Activated CD4-positive, alpha-beta T cell treated with anti-CD3 and anti-CD28 coated beads, Interleukin-2, amount 50 U/mL, for 24 hours (primary cell): ENCODE data around the gene CHEK2.
"Not testable (repeated sequence)": the region's sequence is repeated elsewhere in the genome, so short reads cannot be mapped to it uniquely, and the experiment has no call there.

Source experiments
- DNase-seq, 2 donors: peaks; one replicate each; pipeline ENCODE4 v3.0.0-alpha.2; 2020; ENCODE audit warnings: low read depth in 1 of 2, low spot score in 1 of 2

Gene CHEK2

DNA sequence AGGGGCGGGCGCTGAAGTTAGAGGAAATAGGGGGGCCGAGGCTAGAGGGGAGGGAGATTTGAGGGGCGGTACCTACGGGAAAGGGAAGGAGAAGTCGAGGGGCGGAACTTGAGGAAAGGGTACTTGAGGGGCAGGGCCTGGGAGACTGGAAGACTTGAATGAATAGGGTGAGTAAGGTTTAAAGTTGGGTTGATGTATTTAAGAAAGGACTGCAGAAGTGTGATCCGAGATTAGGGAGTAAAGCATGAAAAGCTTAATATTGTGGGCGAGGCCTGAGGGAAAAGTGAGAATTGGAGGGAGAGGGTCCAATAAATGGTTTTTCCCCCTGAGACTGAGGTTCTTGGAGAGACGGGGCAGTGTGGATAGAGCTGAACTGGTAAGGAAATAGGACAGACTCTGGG, 942 bp upstream of the CHEK2 start:
- DNase-seq = no peak

DNA sequence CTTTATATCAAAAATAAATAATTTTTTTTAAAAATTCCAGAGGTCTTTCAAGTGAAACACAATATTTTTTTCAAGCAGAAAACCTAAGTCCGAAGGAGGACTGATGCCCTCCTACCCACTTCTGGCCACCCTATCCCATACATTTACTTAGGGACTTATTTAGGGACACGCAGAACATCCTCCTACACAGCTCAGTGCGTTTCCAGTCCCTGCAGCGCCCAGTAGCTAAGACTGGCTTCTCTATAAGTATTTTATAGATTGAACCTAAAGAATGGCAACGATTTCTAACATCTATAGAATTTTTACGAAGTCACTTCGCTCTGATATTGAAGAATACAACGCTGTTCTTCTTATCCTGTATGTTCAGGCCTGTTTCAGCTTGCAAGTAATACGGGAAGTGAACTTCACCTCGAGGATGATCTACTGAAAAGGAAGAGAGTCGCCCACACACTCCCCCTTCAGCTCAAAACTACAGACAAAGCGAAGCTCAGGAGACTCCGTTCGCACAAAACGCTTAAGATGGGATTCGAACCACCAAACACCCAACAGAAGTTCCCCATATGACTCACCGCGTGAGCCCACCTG, 328 bp downstream of the CHEK2 start:
- DNase-seq = no peak

GRCh38 chr22:28738876-28739275, 2.7 kb downstream of the CHEK2 start:
- not testable (repeated sequence) for DNase-seq

DNA sequence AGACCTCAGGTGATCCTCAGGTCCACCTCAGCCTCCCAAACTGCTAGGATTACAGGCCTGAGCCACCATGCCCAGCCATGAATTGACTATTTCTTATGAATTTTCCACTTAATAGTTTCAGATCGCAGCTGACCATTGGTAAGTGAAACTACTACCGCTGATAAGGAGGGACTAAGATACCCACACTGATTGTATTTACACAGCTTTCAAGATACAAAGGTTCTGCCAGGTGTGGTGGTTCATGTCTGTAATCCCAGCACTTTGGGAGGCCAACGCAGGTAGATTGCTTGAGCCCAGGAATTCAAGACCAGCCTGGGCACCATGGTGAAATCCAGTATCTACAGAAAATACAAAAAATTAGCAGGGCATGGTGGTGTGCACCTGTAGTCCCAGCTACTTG, 3.9 kb downstream of the CHEK2 start:
- DNase-seq = no peak

GRCh38 chr22:28736301-28737155, 5.1 kb downstream of the CHEK2 start:
- no peak for DNase-seq

DNA sequence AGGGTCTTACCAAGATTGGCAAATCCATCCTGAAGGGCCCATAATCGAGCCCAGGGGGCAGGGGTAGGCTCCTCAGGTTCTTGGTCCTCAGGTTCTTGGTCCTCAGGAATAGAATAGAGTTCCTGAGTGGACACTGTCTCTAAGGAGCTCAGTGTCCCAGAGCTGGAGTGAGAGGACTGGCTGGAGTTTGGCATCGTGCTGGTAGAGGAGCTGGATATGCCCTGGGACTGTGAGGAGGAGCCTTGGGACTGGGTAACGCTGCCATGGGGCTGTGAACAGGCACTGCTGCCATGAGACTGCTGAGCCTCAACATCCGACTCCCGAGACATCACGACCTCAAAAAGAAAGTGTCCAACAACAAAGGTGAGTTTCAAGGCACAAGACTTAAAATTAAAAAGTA, 7.2 kb downstream of the CHEK2 start:
- no peak for DNase-seq

GRCh38 chr22:28730179-28730578, 11.4 kb downstream of the CHEK2 start:
- DNase-seq = no peak

- no peak for DNase-seq
Observed at GRCh38 chr22:28728621-28729313, 12.9 kb downstream of the CHEK2 start.

DNA sequence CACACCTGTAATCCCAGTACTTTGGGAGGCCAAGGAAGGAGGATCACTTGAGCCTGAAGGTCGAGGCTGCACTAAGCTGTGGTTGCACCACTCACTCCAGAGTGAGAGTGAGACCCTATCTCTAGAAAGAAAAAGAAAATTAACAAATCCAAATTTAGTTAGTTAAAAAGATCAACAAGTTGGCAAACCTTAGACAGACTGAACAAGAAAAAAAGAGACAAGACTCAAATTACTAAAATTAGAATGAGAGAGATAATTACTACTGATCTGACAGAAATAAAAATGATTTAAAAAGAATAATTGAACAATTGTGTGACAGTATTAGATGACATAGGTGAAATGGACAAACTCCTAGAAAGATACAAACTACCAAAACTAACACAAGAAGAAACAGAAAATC, 13.6 kb downstream of the CHEK2 start:
- DNase-seq = no peak

DNA sequence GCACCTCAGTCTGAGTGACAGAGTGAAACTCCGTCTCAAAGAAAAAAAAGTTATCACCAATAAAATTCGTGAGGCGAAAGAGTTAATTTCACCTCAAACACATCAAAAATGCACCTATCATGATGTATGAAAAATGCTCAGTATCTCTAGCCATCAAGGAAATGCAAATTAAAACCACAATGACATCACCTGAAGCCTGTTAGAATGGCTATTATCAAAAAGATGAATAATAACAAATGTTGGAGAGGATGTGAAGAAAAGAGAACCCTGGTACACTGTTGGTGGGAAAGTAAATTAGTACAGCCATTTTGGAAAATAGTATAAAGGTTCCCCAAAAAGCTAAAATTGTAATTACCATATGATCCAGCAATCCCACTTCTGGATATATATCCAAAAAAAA, 23.6 kb downstream of the CHEK2 start:
- DNase-seq = no peak

DNA sequence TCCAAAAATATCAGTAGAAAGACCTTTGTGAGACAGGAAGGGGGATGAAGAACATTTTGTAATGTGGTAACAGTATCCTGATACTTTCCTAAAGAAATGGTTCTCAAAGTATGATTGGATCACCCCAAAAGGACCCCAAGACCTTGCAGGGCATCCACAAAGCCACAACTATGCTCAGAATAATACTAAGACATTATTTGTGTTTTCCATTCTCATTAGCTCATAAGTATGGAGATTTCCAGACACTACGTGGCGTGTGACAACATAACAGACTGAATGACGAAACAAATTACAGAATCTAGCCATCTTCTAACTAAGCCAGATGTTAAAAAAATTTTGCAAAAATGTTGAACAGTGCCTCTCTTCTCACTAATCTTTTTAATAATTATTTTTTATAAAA, 24.9 kb downstream of the CHEK2 start:
- DNase-seq = no peak

- no peak for DNase-seq
Observed at GRCh38 chr22:28715611-28716010, 26.0 kb downstream of the CHEK2 start.

GRCh38 chr22:28714043-28714628, 27.5 kb downstream of the CHEK2 start:
- DNase-seq = no peak

DNA sequence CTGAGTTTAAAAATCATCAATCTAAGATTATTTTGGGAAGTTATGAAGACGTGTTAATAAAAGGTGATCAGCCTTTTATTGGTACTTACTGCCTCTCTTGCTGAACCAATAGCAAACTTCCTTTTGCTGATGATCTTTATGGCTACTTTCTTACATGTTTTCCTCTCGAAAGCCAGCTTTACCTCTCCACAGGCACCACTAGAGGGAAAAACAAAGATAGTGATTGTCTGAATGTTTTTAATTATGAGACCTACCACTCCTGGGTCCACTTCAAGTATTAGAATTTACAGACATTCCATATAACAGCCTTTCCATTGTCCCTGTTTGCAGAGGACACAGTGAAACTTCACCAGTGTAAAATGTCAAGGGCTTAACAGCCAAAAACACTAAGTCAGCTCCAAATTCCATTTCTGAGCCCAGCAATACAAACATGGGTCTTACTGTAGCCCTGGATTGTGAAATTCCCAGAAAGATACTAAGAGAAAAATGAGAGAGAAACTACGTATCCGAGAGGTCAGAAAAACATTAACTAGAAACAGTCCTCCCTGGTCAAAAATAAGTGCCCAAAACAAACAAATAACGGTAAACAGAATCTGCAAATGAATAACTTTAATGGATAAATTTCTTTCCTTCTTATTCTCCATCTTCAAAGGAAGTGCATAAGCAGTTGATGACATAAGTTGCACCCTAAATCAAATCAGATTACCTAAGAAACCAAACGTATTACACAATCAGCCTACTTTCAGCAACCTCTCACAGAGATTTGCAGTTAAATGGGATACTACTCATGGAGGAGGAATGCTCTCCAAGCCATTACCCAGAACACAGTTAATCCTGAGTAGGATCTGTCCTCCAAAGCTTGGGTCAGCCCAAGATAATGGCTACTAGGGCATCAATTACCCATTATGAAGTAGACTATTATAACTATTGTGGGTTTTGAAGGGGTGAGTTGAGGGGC, 29.5 kb downstream of the CHEK2 start:
- no peak for DNase-seq

DNA sequence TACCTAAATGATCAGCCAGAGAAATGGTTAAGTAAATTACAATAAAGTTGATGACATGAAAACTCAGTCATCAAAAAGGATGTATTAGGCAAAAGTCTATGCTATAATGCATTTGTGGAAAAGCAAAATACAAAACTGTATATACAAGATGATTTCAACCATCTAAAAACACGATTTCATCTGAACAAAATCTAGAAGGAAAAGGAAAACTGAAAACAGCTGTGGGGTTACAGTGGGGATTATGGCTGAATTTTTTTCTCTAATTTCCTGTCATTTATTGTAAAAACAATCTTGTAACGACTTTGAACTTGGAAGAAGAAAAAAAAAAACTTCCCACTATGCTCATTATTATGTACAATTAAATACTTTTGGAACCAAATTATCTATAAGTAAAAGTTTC, 30.3 kb downstream of the CHEK2 start:
- DNase-seq = no peak

DNA sequence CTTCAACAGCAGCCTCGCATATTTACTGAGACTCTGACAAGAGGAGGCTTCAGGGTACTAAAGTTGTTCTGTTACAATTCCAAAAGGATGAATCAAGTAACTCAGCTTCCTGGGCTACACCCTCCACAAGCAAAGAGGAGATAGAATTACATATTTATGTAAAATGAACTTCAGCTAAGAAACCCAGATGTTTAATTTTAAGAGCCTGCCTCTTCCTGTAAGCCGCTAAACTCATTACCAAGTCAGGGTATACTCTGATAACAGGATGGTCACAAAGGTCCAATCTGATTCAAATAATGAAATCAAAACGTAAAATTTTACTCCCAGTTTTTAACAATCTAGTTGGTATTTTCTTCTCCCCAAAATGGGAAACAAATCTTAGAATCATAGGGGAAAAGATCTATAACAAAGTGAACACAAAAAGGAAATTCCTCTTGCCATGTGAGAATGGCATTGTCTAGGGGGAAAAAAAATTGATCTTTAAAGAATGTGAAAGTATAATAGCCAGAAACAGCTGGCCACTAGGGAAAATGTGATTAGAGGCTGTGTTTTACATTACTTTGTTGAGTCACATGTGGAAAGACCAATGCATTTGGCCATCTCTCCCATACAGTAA, 30.9 kb downstream of the CHEK2 start:
- no peak for DNase-seq

- no peak for DNase-seq
Observed at GRCh38 chr22:28710107-28710506, 31.5 kb downstream of the CHEK2 start.

DNA sequence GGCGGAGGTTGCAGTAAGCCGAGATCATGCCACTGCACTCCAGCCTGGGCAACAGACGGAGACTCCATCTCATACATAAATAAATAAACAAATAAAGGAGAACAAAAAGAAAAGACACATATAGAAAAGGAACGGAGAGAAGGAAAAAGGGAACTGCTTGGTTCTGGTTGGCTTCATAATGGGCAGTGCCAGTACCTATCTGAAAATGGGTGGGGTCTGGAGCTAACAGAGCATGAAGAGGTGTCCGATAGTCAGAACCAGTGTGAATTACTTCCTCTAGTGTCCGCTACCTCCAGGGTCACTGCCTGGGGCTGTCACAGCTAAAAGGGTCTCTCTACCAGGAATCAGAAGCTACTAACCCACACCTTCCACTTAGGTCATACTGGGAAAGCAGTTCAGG, 34.8 kb downstream of the CHEK2 start:
- no peak for DNase-seq

DNA sequence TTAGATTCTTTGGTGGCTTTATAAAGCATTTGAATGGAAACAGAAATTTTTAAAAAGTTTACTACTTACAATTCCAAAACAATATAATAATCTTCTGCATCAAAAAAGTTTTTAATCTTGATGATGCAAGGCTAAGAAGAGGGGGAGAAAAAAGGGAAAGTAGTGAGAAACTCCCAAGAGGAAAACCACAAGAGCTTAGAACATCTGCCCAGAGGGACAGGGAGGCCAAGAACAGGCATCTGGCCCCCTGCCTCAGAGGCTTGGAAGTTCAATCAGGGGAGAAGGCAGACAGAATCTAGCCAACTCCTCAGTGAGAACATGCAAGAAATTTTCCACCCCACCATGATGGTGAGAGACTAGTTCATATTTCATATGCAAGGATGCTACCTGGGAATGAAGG, 38.2 kb downstream of the CHEK2 start:
- no peak for DNase-seq

DNA sequence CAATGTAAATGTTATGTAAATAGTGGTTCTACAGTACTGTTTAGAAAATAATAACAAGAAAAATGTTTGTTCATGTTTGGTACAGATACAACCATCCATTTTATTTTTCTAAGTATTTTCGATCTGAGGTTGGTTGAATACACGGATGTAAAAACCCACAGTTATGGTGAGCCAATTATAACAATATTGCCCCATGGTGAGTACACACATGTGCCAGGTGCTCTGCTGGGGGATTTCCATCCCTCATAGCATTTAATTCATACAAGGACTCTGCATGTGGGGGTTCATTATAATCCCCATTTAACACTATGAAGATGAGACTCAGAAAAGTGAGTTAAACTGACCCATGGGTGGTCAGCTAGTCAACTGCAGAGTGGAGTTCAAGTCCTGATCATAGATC, 38.7 kb downstream of the CHEK2 start:
- DNase-seq = no peak
